GM12874 (cell line): ENCODE data around the gene SLC7A11.

Source experiments
- CTCF ChIP-seq: IDR thresholded peaks from 2 replicates; pipeline ENCODE4 v1.5.1; 2011; ENCODE audit warnings: low read depth, mild to moderate bottlenecking, control low read depth, low read length, moderate library complexity; ENCODE audit not compliant: insufficient read depth

The SLC7A11 gene

GRCh38 chr4:138205531-138206233 is 36.5 kb downstream of the SLC7A11 start:
- TF ChIP-seq CTCF, result no peak

- TF ChIP-seq CTCF, result no peak
These were observed 37.6 kb downstream of the SLC7A11 start for GRCh38 chr4:138204507-138204906.

- no peak for TF ChIP-seq CTCF
These were observed 39.5 kb downstream of the SLC7A11 start for GRCh38 chr4:138202686-138203085.

GRCh38 chr4:138200236-138200590 is 41.9 kb downstream of the SLC7A11 start:
- no peak for TF ChIP-seq CTCF

GRCh38 chr4:138199568-138200235 is 42.4 kb downstream of the SLC7A11 start:
- no peak for TF ChIP-seq CTCF

- TF ChIP-seq CTCF, result no peak
These were observed 46.0 kb downstream of the SLC7A11 start for GRCh38 chr4:138196153-138196552.

- no peak for TF ChIP-seq CTCF
These were observed 48.2 kb downstream of the SLC7A11 start for GRCh38 chr4:138193963-138194362.
